Effector memory CD8-positive, alpha-beta T cell (primary cell): ENCODE results near the gene GNG4.

ENCODE experiments used
- ATAC-seq: fragments of 150-1000 bp; cut with Tn5 transposase; replicated peaks from 2 replicates; pipeline ENCODE4 v1.10.0; 2021; ENCODE audit warnings: mild to moderate bottlenecking, moderate library complexity
- DNase-seq, 3 experiments: peaks; one replicate each; pipeline ENCODE4 v3.0.0; 2021
- H3K27ac Mint-ChIP-seq, 2 donors: one replicate each; pipeline ENCODE4 v1.8.0; 2022; ENCODE audit warnings: mild to moderate bottlenecking in 2 of 2, mixed read lengths in 2 of 2, moderate library complexity in 2 of 2
- H3K27me3 Mint-ChIP-seq, 2 donors: one replicate each; pipeline ENCODE4 v1.8.0; 2022; ENCODE audit warnings: mixed read lengths in 2 of 2
- H3K36me3 Mint-ChIP-seq: one replicate; pipeline ENCODE4 v1.8.0; 2022; ENCODE audit warnings: mild to moderate bottlenecking, moderate library complexity, mixed read lengths; ENCODE audit not compliant: insufficient read depth
- H3K4me1 Mint-ChIP-seq, 2 donors: one replicate each; pipeline ENCODE4 v1.8.0; 2022; ENCODE audit warnings: low read depth in 2 of 2, mixed read lengths in 2 of 2
- H3K4me3 Mint-ChIP-seq, 2 donors: one replicate each; pipeline ENCODE4 v1.8.0; 2022; ENCODE audit warnings: mild to moderate bottlenecking in 2 of 2, mixed read lengths in 2 of 2, moderate library complexity in 2 of 2
- H3K9me3 Mint-ChIP-seq, 2 donors: one replicate each; pipeline ENCODE4 v1.8.0; 2022; ENCODE audit warnings: mixed read lengths in 2 of 2
- total RNA-seq, 9 experiments: gene quantifications; one replicate each; lab custom pipeline; 2026; lab: John Stamatoyannopoulos, UW

The GNG4 gene
- total RNA-seq, result 0 to 12.3 (median 1.0) reads per million in 9 experiments

- peaks cover 0 to 2% of the 10 kb centered on the region in 2 donors for H3K9me3 Mint-ChIP-seq
- H3K27me3 Mint-ChIP-seq, result peaks cover 50 to 87% of the 10 kb centered on the region in 2 donors
- peak; percentile 47 for ATAC-seq
- H3K27ac Mint-ChIP-seq, result peak within 1 kb of the TSS in 1 of 2 donors; percentile 74
- peak in 2 of 3 experiments; percentile 21 to 22 for DNase-seq
- peaks cover 5 to 6% of the 10 kb centered on the region in 2 donors for H3K4me1 Mint-ChIP-seq
- H3K36me3 Mint-ChIP-seq, result peaks cover 3% of the 10 kb centered on the region
- peak within 1 kb of the TSS; percentile 72 to 81 for H3K4me3 Mint-ChIP-seq
These were observed at the start of gene GNG4 for GRCh38 chr1:235649368-235650163. TSS of gene GNG4 (minus strand) at chr1:235649784. CDS start at chr1:235583838, 65,946 bp downstream.

GRCh38 chr1:235697508-235697907, 47.9 kb upstream of the GNG4 start:
- peaks cover 60% of the 10 kb centered on the region for H3K36me3 Mint-ChIP-seq
- ATAC-seq (peak; percentile 100), DNase-seq (peak in 1 of 3 experiments; percentile 5)
- no peaks in the 10 kb centered on the region for H3K27me3 Mint-ChIP-seq
- H3K27ac Mint-ChIP-seq, result peak overlapping the region in 1 of 2 donors; percentile 47
- peak overlapping the region in 1 of 2 donors; percentile 23 for H3K4me3 Mint-ChIP-seq
- peaks cover 7 to 8% of the 10 kb centered on the region in 2 donors for H3K4me1 Mint-ChIP-seq
- no peaks in the 10 kb centered on the region for H3K9me3 Mint-ChIP-seq

GRCh38 chr1:235689356-235689755, 39.8 kb upstream of the GNG4 start:
- H3K36me3 Mint-ChIP-seq, result peaks cover 35% of the 10 kb centered on the region
- H3K4me1 Mint-ChIP-seq, result no peaks in the 10 kb centered on the region
- H3K4me3 Mint-ChIP-seq, result no peak overlapping the region
- no peaks in the 10 kb centered on the region for H3K9me3 Mint-ChIP-seq
- ATAC-seq (no peak), DNase-seq (no peak)
- H3K27me3 Mint-ChIP-seq, result no peaks in the 10 kb centered on the region
- H3K27ac Mint-ChIP-seq, result no peak overlapping the region

- DNase-seq (no peak), ATAC-seq (no peak)
- H3K9me3 Mint-ChIP-seq, result no peaks in the 10 kb centered on the region
- peaks cover 25% of the 10 kb centered on the region for H3K36me3 Mint-ChIP-seq
- no peaks in the 10 kb centered on the region for H3K4me1 Mint-ChIP-seq
- no peaks in the 10 kb centered on the region for H3K27me3 Mint-ChIP-seq
- H3K27ac Mint-ChIP-seq, result peak overlapping the region in 1 of 2 donors; percentile 1
- no peak overlapping the region for H3K4me3 Mint-ChIP-seq
These were observed 38.5 kb upstream of the GNG4 start for GRCh38 chr1:235688096-235688495.

- Mint-ChIP-seq H3K9me3 (no peaks in the 10 kb centered on the region), H3K36me3 (peaks cover 32% of the 10 kb centered on the region), H3K27me3 (no peaks in the 10 kb centered on the region), H3K4me3 (no peak overlapping the region), H3K27ac (peak overlapping the region in 1 of 2 donors; percentile 39), H3K4me1 (no peaks in the 10 kb centered on the region)
- no peak for ATAC-seq
- DNase-seq, result no peak
These were observed 34.1 kb upstream of the GNG4 start for GRCh38 chr1:235683653-235684052.

GRCh38 chr1:235682216-235682615, 32.6 kb upstream of the GNG4 start:
- Mint-ChIP-seq H3K9me3 (no peaks in the 10 kb centered on the region), H3K27me3 (no peaks in the 10 kb centered on the region), H3K4me1 (no peaks in the 10 kb centered on the region), H3K36me3 (peaks cover 29% of the 10 kb centered on the region), H3K27ac (no peak overlapping the region), H3K4me3 (no peak overlapping the region)
- no peak for DNase-seq
- ATAC-seq, result no peak

GRCh38 chr1:235679644-235680043, 30.1 kb upstream of the GNG4 start:
- Mint-ChIP-seq H3K4me1 (no peaks in the 10 kb centered on the region), H3K27ac (peak overlapping the region in 1 of 2 donors; percentile 72), H3K27me3 (no peaks in the 10 kb centered on the region), H3K4me3 (no peak overlapping the region), H3K9me3 (peaks cover 4 to 7% of the 10 kb centered on the region in 2 donors), H3K36me3 (peaks cover 35% of the 10 kb centered on the region)
- ATAC-seq (no peak), DNase-seq (no peak)

- H3K9me3 Mint-ChIP-seq, result peaks cover 4 to 7% of the 10 kb centered on the region in 2 donors
- H3K4me1 Mint-ChIP-seq, result no peaks in the 10 kb centered on the region
- H3K4me3 Mint-ChIP-seq, result no peak overlapping the region
- no peaks in the 10 kb centered on the region for H3K27me3 Mint-ChIP-seq
- H3K27ac Mint-ChIP-seq, result no peak overlapping the region
- no peak for DNase-seq
- H3K36me3 Mint-ChIP-seq, result peaks cover 39% of the 10 kb centered on the region
- ATAC-seq, result no peak
These were observed 29.4 kb upstream of the GNG4 start for GRCh38 chr1:235679005-235679404.

- Mint-ChIP-seq H3K27ac (no peak overlapping the region), H3K9me3 (peaks cover 21 to 39% of the 10 kb centered on the region in 2 donors), H3K27me3 (no peaks in the 10 kb centered on the region), H3K36me3 (peaks cover 40% of the 10 kb centered on the region), H3K4me3 (no peak overlapping the region), H3K4me1 (no peaks in the 10 kb centered on the region)
- DNase-seq (no peak), ATAC-seq (no peak)
These were observed 25.7 kb upstream of the GNG4 start for GRCh38 chr1:235675152-235675890.

GRCh38 chr1:235673981-235674380, 24.4 kb upstream of the GNG4 start:
- DNase-seq (no peak), ATAC-seq (no peak)
- Mint-ChIP-seq H3K9me3 (peaks cover 23 to 43% of the 10 kb centered on the region in 2 donors), H3K4me3 (no peak overlapping the region), H3K36me3 (peaks cover 39% of the 10 kb centered on the region), H3K27ac (no peak overlapping the region), H3K27me3 (no peaks in the 10 kb centered on the region), H3K4me1 (no peaks in the 10 kb centered on the region)

GRCh38 chr1:235671992-235672391, 22.4 kb upstream of the GNG4 start:
- peaks cover 23 to 43% of the 10 kb centered on the region in 2 donors for H3K9me3 Mint-ChIP-seq
- H3K27ac Mint-ChIP-seq, result no peak overlapping the region

GRCh38 chr1:235670157-235670776, 20.7 kb upstream of the GNG4 start:
- H3K36me3 Mint-ChIP-seq, result peaks cover 28% of the 10 kb centered on the region
- H3K4me1 Mint-ChIP-seq, result no peaks in the 10 kb centered on the region
- H3K9me3 Mint-ChIP-seq, result peaks cover 23 to 42% of the 10 kb centered on the region in 2 donors
- H3K27me3 Mint-ChIP-seq, result no peaks in the 10 kb centered on the region
- no peak overlapping the region for H3K4me3 Mint-ChIP-seq
- no peak overlapping the region for H3K27ac Mint-ChIP-seq
- DNase-seq, result no peak
- no peak for ATAC-seq

More at GRCh38 chr1:235671992-235672391, 22.4 kb upstream of the GNG4 start:
- H3K4me3 Mint-ChIP-seq, result no peak overlapping the region
- H3K4me1 Mint-ChIP-seq, result no peaks in the 10 kb centered on the region
- peaks cover 42% of the 10 kb centered on the region for H3K36me3 Mint-ChIP-seq
- H3K27me3 Mint-ChIP-seq, result no peaks in the 10 kb centered on the region
- no peak for DNase-seq
- ATAC-seq, result no peak

- Mint-ChIP-seq H3K36me3 (peaks cover 25% of the 10 kb centered on the region), H3K9me3 (peaks cover 19 to 36% of the 10 kb centered on the region in 2 donors), H3K4me3 (no peak overlapping the region), H3K4me1 (no peaks in the 10 kb centered on the region), H3K27me3 (no peaks in the 10 kb centered on the region), H3K27ac (no peak overlapping the region)
- ATAC-seq (no peak), DNase-seq (no peak)
These were observed 19.7 kb upstream of the GNG4 start for GRCh38 chr1:235669277-235669676.
